HEK293T (cell line): ENCODE data around the gene SKAP2.

ENCODE experiments used
- CTCF ChIA-PET: fragments of 350-600 bp; formaldehyde crosslinking; extraction: SDS; loops from one replicate; lab custom pipeline; 2021; ENCODE audit warnings: antibody characterized with exemption, inconsistent platforms; lab: Yijun Ruan, JAX
- POLR2A ChIA-PET: fragments of 350-600 bp; formaldehyde crosslinking; extraction: SDS; loops from one replicate; lab custom pipeline; 2020; ENCODE audit warnings: antibody characterized with exemption, inconsistent platforms; lab: Yijun Ruan, JAX
- DNase-seq: peaks from one replicate; pipeline ENCODE4 v3.0.0; 2012; ENCODE audit warnings: mixed read lengths; ENCODE audit errors: extremely low spot score
- ARNT ChIP-seq: fragments of 450-650 bp; IDR thresholded peaks from 2 replicates; pipeline ENCODE4 v1.6.1; 2017; ENCODE audit warnings: mild to moderate bottlenecking
- BHLHE40 ChIP-seq: fragments of 450-650 bp; IDR thresholded peaks from 2 replicates; pipeline ENCODE4 v1.6.1; 2016; ENCODE audit warnings: mild to moderate bottlenecking, moderate library complexity, borderline replicate concordance
- CTBP1 ChIP-seq: fragments of 450-650 bp; IDR thresholded peaks from 2 replicates; pipeline ENCODE4 v1.6.1; 2016; ENCODE audit warnings: borderline replicate concordance
- ELF4 ChIP-seq: fragments of 450-650 bp; IDR thresholded peaks from 2 replicates; pipeline ENCODE4 v1.6.1; 2017; ENCODE audit warnings: antibody characterized with exemption
- FOXA1 ChIP-seq: fragments of 450-650 bp; IDR thresholded peaks from 2 replicates; pipeline ENCODE4 v1.6.1; 2016; ENCODE audit warnings: mild to moderate bottlenecking
- FOXK2 ChIP-seq: fragments of 450-650 bp; IDR thresholded peaks from 2 replicates; pipeline ENCODE4 v1.6.1; 2016; ENCODE audit warnings: mild to moderate bottlenecking
- FOXM1 ChIP-seq: fragments of 450-650 bp; IDR thresholded peaks from 2 replicates; pipeline ENCODE4 v1.6.1; 2017; ENCODE audit warnings: mild to moderate bottlenecking, borderline replicate concordance
- HDGF ChIP-seq: fragments of 450-650 bp; IDR thresholded peaks from 2 replicates; pipeline ENCODE4 v1.6.1; 2017; ENCODE audit warnings: antibody characterized with exemption, borderline replicate concordance
- L3MBTL2 ChIP-seq: fragments of 450-650 bp; conservative IDR thresholded peaks from 2 replicates; pipeline ENCODE4 v1.6.1; 2016; ENCODE audit warnings: mild to moderate bottlenecking
- LEF1 ChIP-seq: fragments of 450-650 bp; IDR thresholded peaks from 2 replicates; pipeline ENCODE4 v1.6.1; 2017; ENCODE audit warnings: mild to moderate bottlenecking, borderline replicate concordance
- NFRKB ChIP-seq: fragments of 450-650 bp; IDR thresholded peaks from 2 replicates; pipeline ENCODE4 v1.6.1; 2016; ENCODE audit warnings: mild to moderate bottlenecking, moderate library complexity
- PKNOX1 ChIP-seq: fragments of 450-650 bp; IDR thresholded peaks from 2 replicates; pipeline ENCODE4 v1.6.1; 2016
- SP1 ChIP-seq: fragments of 450-650 bp; IDR thresholded peaks from 2 replicates; pipeline ENCODE4 v1.6.1; 2017
- SUZ12 ChIP-seq: fragments of 450-650 bp; IDR thresholded peaks from 2 replicates; pipeline ENCODE4 v1.6.1; 2016; ENCODE audit warnings: mild to moderate bottlenecking
- TARDBP ChIP-seq: fragments of 450-650 bp; IDR thresholded peaks from 2 replicates; pipeline ENCODE4 v1.6.1; 2016
- ZNF384 ChIP-seq: fragments of 450-650 bp; IDR thresholded peaks from 2 replicates; pipeline ENCODE4 v1.6.1; 2016

SKAP2 gene

GRCh38 chr7:26865094-26865388, 651 bp upstream of the SKAP2 start:
- CTCF ChIA-PET, result no interaction called here
- TF ChIP-seq LEF1 (no peak), HDGF (no peak), L3MBTL2 (0 out of 2 replicates have a peak, but pooled peaks have one; percentile 59), FOXM1 (no peak), SP1 (no peak), ZNF384 (no peak), ARNT (no peak)
- POLR2A ChIA-PET, result interaction anchor here (0.6 to 2.7 kb wide), 8 partner anchors 9 to 296 kb away, joined by 3 to 14 read pairs (median 3); partner anchors contain the start of gene HOXA1
- peak; percentile 57 for DNase-seq

GRCh38 chr7:26863518-26864308, 677 bp downstream of the SKAP2 start:
- ChIA-PET CTCF (interaction anchor here (0.6 kb wide), 1 partner anchor 1206 kb away, joined by 4 read pairs; no protein-coding TSS in a partner anchor), POLR2A (interaction anchor here (0.6 to 2.7 kb wide), 13 partner anchors 8 to 312 kb away, joined by 3 to 14 read pairs (median 3); partner anchors contain the start of genes HOXA1 and HOXA4)
- DNase-seq, result peak; percentile 11
- TF ChIP-seq FOXA1 (no peak), L3MBTL2 (peak; percentile 56)

- TF ChIP-seq ELF4, result no peak
- TF ChIP-seq ZNF384, result no peak
- no peak for TF ChIP-seq TARDBP
- POLR2A ChIA-PET, result interaction anchor here (0.6 to 2.7 kb wide), 7 partner anchors 7 to 313 kb away, joined by 3 to 14 read pairs (median 3); partner anchors contain the start of gene HOXA1
- CTCF ChIA-PET, result no interaction called here
- DNase-seq, result no peak
These were observed 1.6 kb downstream of the SKAP2 start for GRCh38 chr7:26862834-26863233.

- no peak for DNase-seq
- CTCF ChIA-PET, result no interaction called here
- POLR2A ChIA-PET, result no interaction called here
- TF ChIP-seq SUZ12, result no peak
- TF ChIP-seq TARDBP, result no peak
- TF ChIP-seq FOXM1, result no peak
- TF ChIP-seq BHLHE40, result no peak
- TF ChIP-seq PKNOX1, result peak; percentile 65
- no peak for TF ChIP-seq ELF4
- no peak for TF ChIP-seq CTBP1
- TF ChIP-seq NFRKB, result no peak
- no peak for TF ChIP-seq HDGF
- no peak for TF ChIP-seq FOXA1
- TF ChIP-seq ZNF384, result peak; percentile 63; the same call in 1 of the 2 replicates
These were observed 3.3 kb downstream of the SKAP2 start for GRCh38 chr7:26861050-26861449.

- TF ChIP-seq ZNF384, result no peak
- ChIA-PET POLR2A (interaction anchor here (1.0 kb wide), 1 partner anchor 279 kb away, joined by 3 read pairs; no protein-coding TSS in a partner anchor), CTCF (interaction anchor here (1.0 kb wide), 1 partner anchor 284 kb away, joined by 3 read pairs; no protein-coding TSS in a partner anchor)
- DNase-seq, result no peak
These were observed 4.0 kb downstream of the SKAP2 start for GRCh38 chr7:26860361-26860760.

- TF ChIP-seq LEF1 (no peak), CTBP1 (peak; percentile 47; the same call in 1 of the 2 replicates), PKNOX1 (peak; percentile 71)
- DNase-seq, result no peak
- CTCF ChIA-PET, result interaction anchor here (0.8 to 1.0 kb wide), 2 partner anchors 172 to 284 kb away, joined by 3 read pairs; no protein-coding TSS in a partner anchor
- POLR2A ChIA-PET, result interaction anchor here (0.7 to 1.0 kb wide), 3 partner anchors 237 to 280 kb away, joined by 3 to 4 read pairs (median 3); no protein-coding TSS in a partner anchor
These were observed 4.7 kb downstream of the SKAP2 start for GRCh38 chr7:26859720-26860119.

GRCh38 chr7:26858735-26859134, 5.7 kb downstream of the SKAP2 start:
- POLR2A ChIA-PET, result interaction anchor here (1.0 kb wide), 1 partner anchor 238 kb away, joined by 3 read pairs; no protein-coding TSS in a partner anchor
- no peak for TF ChIP-seq FOXM1
- no peak for TF ChIP-seq HDGF
- TF ChIP-seq ARNT, result no peak
- no peak for TF ChIP-seq SP1
- no peak for TF ChIP-seq NFRKB
- TF ChIP-seq L3MBTL2, result no peak
- TF ChIP-seq ZNF384, result no peak
- TF ChIP-seq SUZ12, result no peak
- no peak for TF ChIP-seq LEF1
- TF ChIP-seq TARDBP, result no peak
- no peak for TF ChIP-seq ELF4
- TF ChIP-seq FOXK2, result no peak
- no peak for TF ChIP-seq CTBP1
- no peak for TF ChIP-seq FOXA1
- no peak for TF ChIP-seq PKNOX1
- no peak for TF ChIP-seq BHLHE40
- DNase-seq, result no peak
- CTCF ChIA-PET, result interaction anchor here (0.6 kb wide), 1 partner anchor 290 kb away, joined by 3 read pairs; no protein-coding TSS in a partner anchor
